Spleen (tissue), 11 donors: ENCODE results near the gene FGGY. TPM values are rescaled to one million over a fixed set of nuclear protein-coding genes. Genes with fewer than 3 reads are reported as not detected.

ENCODE experiments used
- DNase-seq: peaks from one replicate; pipeline ENCODE4 v3.0.0-alpha.2; 2020
- H3K27ac ChIP-seq, 8 donors: fragments of 200-600 bp; sonication (generic) in 7 of 8; 1 replicate in 4 of 8; 2 replicates in 4 of 8; pipeline versions ENCODE4 v1.5.0 to v1.8.0; 2016 to 2021; ENCODE audit warnings: inconsistent platforms in 4 of 8, mild to moderate bottlenecking in 4 of 8, moderate library complexity in 1 of 8
- H3K27me3 ChIP-seq, 7 donors: fragments of 200-600 bp; sonication (generic) in 6 of 7; replicated peaks in 1 of 7; 1 replicate in 4 of 7; 2 replicates in 3 of 7; pipeline versions ENCODE4 v1.5.0 to v1.8.0; 2016 to 2021; ENCODE audit warnings: inconsistent platforms in 3 of 7, mild to moderate bottlenecking in 1 of 7
- H3K36me3 ChIP-seq, 6 donors: fragments of 200-600 bp; sonication (generic) in 5 of 6; 1 replicate in 4 of 6; 2 replicates in 2 of 6; pipeline versions ENCODE4 v1.5.0 to v1.8.0; 2016 to 2021; ENCODE audit warnings: inconsistent platforms in 2 of 6
- H3K4me1 ChIP-seq, 6 donors: fragments of 200-600 bp; sonication (generic) in 5 of 6; 1 replicate in 3 of 6; 2 replicates in 3 of 6; pipeline versions ENCODE4 v1.5.0 to v1.8.0; 2016 to 2021; ENCODE audit warnings: inconsistent platforms in 3 of 6
- H3K4me3 ChIP-seq, 8 donors: fragments of 200-600 bp; sonication (generic) in 7 of 8; 1 replicate in 4 of 8; 2 replicates in 4 of 8; pipeline versions ENCODE4 v1.5.0 to v1.8.0; 2016 to 2021; ENCODE audit warnings: inconsistent platforms in 4 of 8, mild to moderate bottlenecking in 4 of 8, moderate library complexity in 2 of 8
- H3K9me3 ChIP-seq, 8 donors: fragments of 200-600 bp; sonication (generic) in 7 of 8; 1 replicate in 4 of 8; 2 replicates in 4 of 8; pipeline versions ENCODE4 v1.5.0 to v1.8.0; 2016 to 2021; ENCODE audit warnings: inconsistent platforms in 4 of 8
- CTCF ChIP-seq, 11 experiments: fragments of 200-600 bp in 7 of 11; fragments of 450-650 bp in 4 of 11; sonication (generic) in 4 of 11; IDR thresholded peaks in 8 of 11; conservative IDR thresholded peaks in 3 of 11; 1 replicate in 7 of 11; 2 replicates in 4 of 11; pipeline versions ENCODE4 v1.4.0 to v1.8.0; 2016 to 2021; ENCODE audit warnings: antibody characterized with exemption in 11 of 11, inconsistent platforms in 4 of 11, mild to moderate bottlenecking in 1 of 11
- POLR2A ChIP-seq, 3 donors: fragments of 450-650 bp; IDR thresholded peaks; one replicate each; pipeline ENCODE4 v1.5.1; 2017; ENCODE audit warnings: antibody characterized with exemption in 3 of 3, mild to moderate bottlenecking in 1 of 3
- POLR2AphosphoS5 ChIP-seq, 3 donors: sonication (generic); formaldehyde crosslinking; IDR thresholded peaks; one replicate each; pipeline ENCODE4 v1.5.1; 2017; ENCODE audit warnings: antibody characterized with exemption in 3 of 3
- WGBS, 5 donors: extraction: QIAGEN DNeasy Blood & Tissue Kit in 3 of 5; methylation state at CpG; one replicate each; pipeline versions ENCODE4 v1.1.5 to v1.1.7; 2013 to 2018; 5-methylcytosine and 5-hydroxymethylcytosine counted together
- intact Hi-C: fragments of 100-400 bp; cut with DNase I; formaldehyde crosslinking; loops from one replicate; pipeline ENCODE4 v1.15.0; 2023; ENCODE audit warnings: low total_unique reads
- polyA plus RNA-seq, 3 donors: library from polyadenylated mRNA; stranded (reverse); fragments of 200-250 nt; gene quantifications; one replicate each; pipeline ENCODE4 v1.2.1, GENCODE V29; 2013
- total RNA-seq, 7 donors: library from RNA; depleted of rRNA in 3 of 7; stranded (reverse); fragments of >200 nt in 3 of 7; fragmentation: NEBNext Ultra II Directional in 4 of 7; extraction: Animal tissue kit (Norgen Biotek cat#: 25700) in 4 of 7; gene quantifications; one replicate each; pipeline versions ENCODE4 v1.1.0 to v1.2.1, GENCODE V29; 2016 to 2021
- donor health status: healthy with polysubstance abuse.
- donor health status: DM: no; HTN: no; CAD: no; lungs with moderate emphysema.
- donor health status: DM: no; HTN: no; CAD: no.
- donor health status: Bipolar disorder and iron deficiency.
- donor health status: healthy.
- donor health status: DM: no; HTN: no; CAD: no.
- donor health status: DM: yes; HTN: yes; CAD: no.

FGGY gene
- total and polyA plus RNA-seq, 10 donors = 1.7 to 27.8 (median 13.2) TPM

DNA sequence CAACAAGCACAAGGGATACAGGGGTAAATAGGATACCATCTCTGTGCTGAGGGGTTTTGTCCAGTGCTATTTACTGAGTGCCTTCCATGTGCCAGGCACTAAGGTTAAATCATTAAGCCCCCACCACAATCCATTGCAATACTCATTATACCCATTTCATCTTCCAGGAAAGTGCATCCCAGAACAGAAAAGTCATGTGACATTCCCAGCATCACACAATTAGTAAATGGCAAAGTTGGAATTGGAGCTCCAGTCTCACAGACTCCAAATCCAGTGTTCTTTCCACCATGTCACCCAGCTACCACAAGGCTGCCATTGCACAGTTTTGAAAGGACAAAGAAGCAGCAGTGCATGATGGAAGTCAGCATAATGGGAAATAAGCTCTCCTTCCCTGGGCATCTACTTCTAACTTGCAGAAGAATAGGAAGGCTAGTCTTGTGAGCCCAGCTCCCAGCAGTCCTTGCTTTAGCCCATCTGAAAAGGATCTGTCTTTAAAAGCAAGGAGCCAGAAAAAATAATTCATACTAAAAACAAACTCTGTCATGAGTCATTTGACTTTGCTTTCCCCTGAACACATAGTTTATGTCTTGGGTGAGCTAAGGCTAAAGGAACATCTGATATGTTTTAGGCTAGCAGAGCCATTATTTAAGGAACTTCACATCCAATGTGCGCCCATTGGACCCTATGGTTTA, 406.5 kb downstream of the FGGY start:
- 91 to 100% (median 96%) methylated on average over 1 of the region's 1 CpG for whole genome bisulfite sequencing, 5 donors
- Histone ChIP-seq H3K36me3 (no peaks in the 10 kb centered on the region), H3K27me3 (no peaks in the 10 kb centered on the region), H3K4me3 (no peak overlapping the region), H3K9me3 (no peaks in the 10 kb centered on the region), H3K27ac (no peak overlapping the region), H3K4me1 (peaks cover 5 to 17% (median 10%) of the 10 kb centered on the region in 6 donors)
- TF ChIP-seq POLR2A (IDR thresholded peaks at IDR 0.05) = no peak
- TF ChIP-seq POLR2AphosphoS5 (IDR thresholded peaks at IDR 0.05) = no peak
- TF ChIP-seq CTCF (IDR thresholded peaks at IDR 0.05 in 8 of 11, conservative IDR thresholded peaks at IDR 0.05 in 3 of 11) = no peak
- DNase-seq = no peak
- intact Hi-C loops = no loop called here

DNA sequence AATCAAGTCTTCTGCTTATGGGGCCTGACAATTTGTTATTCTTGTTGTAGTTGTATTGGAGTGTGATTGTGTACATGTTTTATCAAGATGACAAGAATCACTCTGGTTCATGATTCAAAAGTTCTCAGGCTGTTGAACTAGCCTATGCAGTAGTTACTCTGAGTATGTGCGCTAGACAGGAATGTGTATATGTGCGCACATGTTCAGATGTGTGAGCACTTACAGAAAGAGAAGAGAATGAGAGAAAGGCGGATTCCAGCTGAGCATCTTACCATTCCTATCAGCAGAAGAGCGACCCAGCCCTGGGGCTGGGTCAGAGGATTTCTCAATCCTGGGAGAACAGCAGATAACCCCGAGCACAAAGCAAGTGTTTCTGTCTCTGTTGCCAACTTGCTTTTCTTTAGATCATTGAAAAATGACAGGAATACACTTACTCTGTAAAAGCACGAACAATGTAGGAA, 407.1 kb downstream of the FGGY start:
- Histone ChIP-seq H3K9me3 (no peaks in the 10 kb centered on the region), H3K36me3 (no peaks in the 10 kb centered on the region), H3K4me3 (no peak overlapping the region), H3K27ac (no peak overlapping the region), H3K27me3 (no peaks in the 10 kb centered on the region), H3K4me1 (peaks cover under 1 to 12% (median 5%) of the 10 kb centered on the region in 6 donors)
- WGBS, 5 donors = 80 to 91% (median 88%) methylated on average over 6 of the region's 6 CpGs
- intact Hi-C loops = no loop called here
- no peak for TF ChIP-seq POLR2A (IDR thresholded peaks at IDR 0.05)
- TF ChIP-seq CTCF (IDR thresholded peaks at IDR 0.05 in 8 of 11, conservative IDR thresholded peaks at IDR 0.05 in 3 of 11) = no peak
- no peak for TF ChIP-seq POLR2AphosphoS5 (IDR thresholded peaks at IDR 0.05)
- DNase-seq = no peak

- no peak overlapping the region for H3K4me3 ChIP-seq
- TF ChIP-seq POLR2AphosphoS5 (IDR thresholded peaks at IDR 0.05) (no peak), POLR2A (IDR thresholded peaks at IDR 0.05) (no peak), CTCF (IDR thresholded peaks at IDR 0.05 in 8 of 11, conservative IDR thresholded peaks at IDR 0.05 in 3 of 11) (no peak)
- no peaks in the 10 kb centered on the region for H3K27me3 ChIP-seq
- no peaks in the 10 kb centered on the region for H3K9me3 ChIP-seq
- 80 to 92% (median 86%) methylated on average over 2 of the region's 2 CpGs for WGBS, 5 donors
- intact Hi-C loops = no loop called here
- no peak overlapping the region for H3K27ac ChIP-seq
- H3K36me3 ChIP-seq = no peaks in the 10 kb centered on the region
- no peak for DNase-seq
- H3K4me1 ChIP-seq = peaks cover 0 to 7% (median 0%) of the 10 kb centered on the region in 6 donors
Measured at GRCh38 chr1:59704716-59705115, 407.8 kb downstream of the FGGY start.

- DNase-seq = no peak
- no peaks in the 10 kb centered on the region for H3K27me3 ChIP-seq
- WGBS, 5 donors = 56 to 83% (median 75%) methylated on average over 5 of the region's 5 CpGs
- H3K36me3 ChIP-seq = no peaks in the 10 kb centered on the region
- H3K4me3 ChIP-seq = no peak overlapping the region
- peaks cover 0 to 7% (median 0%) of the 10 kb centered on the region in 6 donors for H3K4me1 ChIP-seq
- intact Hi-C loops = no loop called here
- H3K9me3 ChIP-seq = peaks cover 0 to 2% (median 0%) of the 10 kb centered on the region in 8 donors
- TF ChIP-seq POLR2A (IDR thresholded peaks at IDR 0.05) (no peak), CTCF (IDR thresholded peaks at IDR 0.05 in 8 of 11, conservative IDR thresholded peaks at IDR 0.05 in 3 of 11) (no peak), POLR2AphosphoS5 (IDR thresholded peaks at IDR 0.05) (no peak)
- no peak overlapping the region for H3K27ac ChIP-seq
Measured at GRCh38 chr1:59705466-59706302, 408.8 kb downstream of the FGGY start.
